GM12874 (cell line): Measurements from ENCODE around the gene PCNX1.

Source experiments
- TF ChIP-seq, protein P1 (sequence below): IDR thresholded peaks from 2 replicates; pipeline ENCODE4 v1.5.1; 2011; ENCODE audit warnings: low read depth, mild to moderate bottlenecking, control low read depth, low read length, moderate library complexity; ENCODE audit not compliant: insufficient read depth

PCNX1 gene

DNA sequence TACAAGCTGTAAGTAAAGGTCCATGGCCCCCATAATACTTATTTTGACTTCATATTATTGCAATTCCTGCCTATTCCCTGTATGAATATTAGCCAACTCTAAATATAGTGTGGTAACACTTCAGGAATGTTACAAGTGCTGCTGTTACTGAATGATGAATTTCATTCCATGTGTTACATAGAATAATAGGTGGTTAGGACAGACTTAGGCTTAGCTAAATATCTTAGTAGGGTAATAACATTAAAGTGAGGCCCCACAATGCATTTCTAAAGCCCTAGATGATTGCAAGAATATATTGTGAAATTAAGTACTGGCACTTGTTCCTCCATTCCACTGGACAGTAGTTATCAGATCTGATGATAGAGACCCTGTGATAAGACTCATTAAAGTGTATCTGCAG, 182.7 kb downstream of the PCNX1 start:
- TF ChIP-seq, protein P1, sequence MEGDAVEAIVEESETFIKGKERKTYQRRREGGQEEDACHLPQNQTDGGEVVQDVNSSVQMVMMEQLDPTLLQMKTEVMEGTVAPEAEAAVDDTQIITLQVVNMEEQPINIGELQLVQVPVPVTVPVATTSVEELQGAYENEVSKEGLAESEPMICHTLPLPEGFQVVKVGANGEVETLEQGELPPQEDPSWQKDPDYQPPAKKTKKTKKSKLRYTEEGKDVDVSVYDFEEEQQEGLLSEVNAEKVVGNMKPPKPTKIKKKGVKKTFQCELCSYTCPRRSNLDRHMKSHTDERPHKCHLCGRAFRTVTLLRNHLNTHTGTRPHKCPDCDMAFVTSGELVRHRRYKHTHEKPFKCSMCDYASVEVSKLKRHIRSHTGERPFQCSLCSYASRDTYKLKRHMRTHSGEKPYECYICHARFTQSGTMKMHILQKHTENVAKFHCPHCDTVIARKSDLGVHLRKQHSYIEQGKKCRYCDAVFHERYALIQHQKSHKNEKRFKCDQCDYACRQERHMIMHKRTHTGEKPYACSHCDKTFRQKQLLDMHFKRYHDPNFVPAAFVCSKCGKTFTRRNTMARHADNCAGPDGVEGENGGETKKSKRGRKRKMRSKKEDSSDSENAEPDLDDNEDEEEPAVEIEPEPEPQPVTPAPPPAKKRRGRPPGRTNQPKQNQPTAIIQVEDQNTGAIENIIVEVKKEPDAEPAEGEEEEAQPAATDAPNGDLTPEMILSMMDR = no peak

DNA sequence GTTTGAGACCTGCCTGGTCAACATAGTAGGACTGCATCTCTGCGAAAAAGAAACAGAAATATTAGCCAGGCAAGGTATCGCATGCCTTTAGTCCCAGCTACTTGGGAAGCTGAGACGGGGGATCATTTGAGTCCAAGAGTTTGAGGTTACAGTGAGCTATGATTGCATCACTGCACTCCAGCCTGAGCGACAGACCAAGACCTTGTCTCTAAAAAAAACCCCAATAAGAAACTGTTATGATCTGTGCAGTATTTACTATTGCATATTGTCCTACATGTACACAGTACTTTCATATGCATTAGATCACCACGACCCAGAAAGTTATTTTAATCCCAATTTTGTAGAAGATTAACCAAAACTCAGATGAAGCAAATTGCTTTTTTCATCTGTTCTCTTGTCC, 187.5 kb downstream of the PCNX1 start:
- TF ChIP-seq, protein P1 = no peak

DNA sequence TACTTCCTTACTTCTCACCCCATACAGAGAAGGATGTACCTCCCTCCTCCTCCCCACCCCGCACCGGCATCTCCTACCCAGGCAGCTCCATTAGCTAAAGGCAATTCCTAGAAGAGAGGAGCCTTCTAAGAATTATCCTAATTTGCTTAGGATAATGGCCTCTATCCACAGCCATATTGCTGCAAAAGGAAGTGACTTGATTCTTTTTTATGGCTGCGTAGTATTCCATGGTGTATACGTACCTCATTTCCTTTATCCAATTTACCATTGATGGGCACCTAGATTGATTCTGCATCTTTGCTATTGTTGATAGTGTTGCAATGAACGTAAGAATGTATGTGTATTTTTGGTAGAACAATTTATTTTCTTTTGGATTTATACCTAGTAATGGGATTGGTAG, 189.7 kb downstream of the PCNX1 start:
- TF ChIP-seq, protein P1 = no peak

DNA sequence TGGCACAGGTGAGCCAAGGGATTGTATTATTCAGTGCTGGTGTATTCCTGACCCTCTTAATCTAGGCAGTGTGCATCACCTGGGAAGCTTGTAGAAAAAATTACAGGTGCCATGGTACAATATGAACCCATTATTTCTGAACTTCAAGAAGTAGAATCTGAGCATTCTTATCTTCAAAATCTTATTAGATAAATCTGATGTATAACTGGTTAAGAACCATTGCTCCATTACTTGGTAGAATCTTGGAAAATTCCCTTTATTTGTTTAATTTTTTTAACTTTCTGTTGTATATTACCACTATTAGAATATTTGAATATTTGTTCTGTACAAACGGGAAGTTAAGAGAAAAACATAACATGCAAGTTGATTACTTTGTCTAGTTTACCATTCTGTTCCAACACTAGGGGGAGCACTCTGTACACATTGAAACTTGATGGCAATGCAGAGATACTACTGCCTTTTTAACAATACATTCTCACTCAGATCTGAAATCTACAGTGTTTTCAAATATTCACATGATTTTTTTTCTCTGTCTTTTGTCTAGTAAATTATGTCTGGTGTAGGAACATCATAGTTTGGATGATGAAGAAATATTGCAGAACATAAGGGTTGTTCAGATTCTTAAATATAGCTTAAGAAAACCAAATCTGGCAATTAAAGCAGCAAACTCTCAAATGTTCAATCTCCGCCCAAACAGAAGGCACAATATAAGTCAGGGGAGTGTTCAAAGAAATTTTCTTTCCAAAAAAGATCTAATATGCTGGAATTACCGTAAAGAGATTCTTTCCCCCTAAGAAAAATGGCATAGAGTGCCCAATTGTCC, 196.6 kb downstream of the PCNX1 start:
- TF ChIP-seq, protein P1 = peak; percentile 67

DNA sequence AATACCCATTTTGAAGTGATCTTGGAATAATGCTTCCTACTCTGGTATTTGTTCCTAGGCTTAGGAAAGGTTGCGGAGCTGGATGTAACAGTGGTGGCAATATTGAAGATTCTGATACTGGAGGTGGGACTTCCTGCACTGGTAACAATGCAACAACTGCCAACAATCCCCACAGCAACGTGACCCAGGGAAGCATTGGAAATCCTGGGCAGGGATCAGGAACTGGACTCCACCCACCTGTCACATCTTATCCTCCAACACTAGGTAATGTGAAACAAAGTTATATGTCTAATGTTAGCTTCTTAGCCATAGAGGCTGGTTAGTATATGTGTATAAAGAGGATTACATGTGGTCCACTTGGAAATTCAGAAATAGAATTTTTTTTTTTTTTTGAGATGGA, 197.9 kb downstream of the PCNX1 start:
- TF ChIP-seq, protein P1 = no peak

DNA sequence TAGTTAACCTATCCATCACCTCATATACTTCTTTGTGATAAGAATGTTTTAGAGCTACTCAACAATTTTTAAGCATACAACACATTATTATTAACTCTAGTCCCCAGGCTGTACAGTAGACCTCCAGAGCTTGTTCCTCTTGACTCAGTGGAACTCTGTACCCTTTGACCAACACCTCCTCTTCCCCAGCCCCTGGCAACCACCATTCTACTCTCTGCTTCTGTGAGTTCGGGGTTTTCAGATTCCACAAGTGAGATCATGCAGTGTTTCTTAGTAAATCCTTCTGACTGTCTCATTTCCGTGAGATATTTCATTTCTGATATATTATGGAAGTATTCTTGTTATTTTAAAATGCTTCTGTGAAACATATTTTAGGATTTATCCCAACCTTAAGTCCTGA, 200.7 kb downstream of the PCNX1 start:
- TF ChIP-seq, protein P1 = no peak

DNA sequence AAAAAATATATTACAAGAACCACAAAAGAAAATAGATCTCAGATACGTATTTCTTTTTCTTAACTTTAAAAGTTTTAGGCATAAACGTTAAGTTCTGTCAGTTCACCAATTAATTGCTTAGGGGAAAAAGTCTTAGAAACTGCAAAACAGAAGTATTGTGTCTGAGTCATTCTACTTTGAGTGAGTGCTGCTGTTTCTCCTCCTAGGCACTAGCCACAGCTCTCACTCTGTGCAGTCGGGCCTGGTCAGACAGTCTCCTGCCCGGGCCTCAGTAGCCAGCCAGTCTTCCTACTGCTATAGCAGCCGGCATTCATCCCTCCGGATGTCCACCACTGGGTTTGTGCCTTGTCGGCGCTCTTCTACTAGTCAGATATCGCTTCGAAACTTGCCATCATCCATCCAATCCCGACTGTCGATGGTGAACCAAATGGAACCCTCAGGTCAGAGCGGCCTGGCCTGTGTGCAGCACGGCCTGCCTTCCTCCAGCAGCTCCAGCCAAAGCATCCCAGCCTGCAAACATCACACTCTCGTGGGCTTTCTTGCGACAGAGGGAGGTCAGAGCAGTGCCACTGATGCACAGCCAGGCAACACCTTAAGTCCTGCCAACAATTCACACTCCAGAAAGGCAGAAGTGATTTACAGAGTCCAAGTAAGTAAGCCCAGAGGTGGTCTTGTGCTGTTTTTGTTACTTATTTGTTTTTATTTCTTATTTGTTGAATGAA, 201.3 kb downstream of the PCNX1 start:
- TF ChIP-seq, protein P1 = no peak
